ENCODE data around the gene KATNA1.
A peak's percentile ranks its signal among the peaks of the same experiment; 100 is the strongest.

KATNA1 gene

DNA sequence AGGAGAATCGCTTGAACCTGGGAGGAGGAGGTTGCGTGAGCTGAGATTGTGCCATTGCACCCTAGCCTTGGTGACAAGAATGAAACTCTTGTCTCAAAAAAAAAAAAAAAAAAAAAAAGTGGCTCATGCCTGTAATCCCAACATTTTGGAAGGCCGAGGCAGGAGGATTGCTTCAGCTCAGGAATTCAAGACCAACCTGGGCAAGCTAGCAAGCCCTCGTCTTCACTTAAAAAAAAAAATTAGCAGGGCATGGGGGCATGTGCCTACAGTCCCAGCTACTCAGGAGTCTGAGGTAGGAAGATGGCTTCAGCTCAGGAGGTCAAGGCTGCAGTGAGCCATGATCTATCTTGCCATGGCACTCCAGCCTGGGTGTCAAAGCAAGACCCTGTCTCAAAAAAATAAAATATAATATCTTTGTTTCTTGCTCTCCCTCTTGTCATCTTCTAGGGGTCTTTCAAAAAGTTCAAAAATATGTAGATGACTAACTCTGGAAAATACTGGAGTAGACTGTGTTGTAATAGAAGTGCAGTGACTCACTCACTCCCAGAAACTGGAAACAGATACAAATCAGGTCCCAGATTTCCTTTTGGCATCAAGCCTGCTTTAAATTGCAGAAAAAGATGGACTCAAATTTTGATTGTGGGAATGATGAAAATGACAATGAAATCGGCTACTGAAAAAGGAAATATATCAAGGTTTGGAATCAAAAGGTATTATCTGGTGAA lies 85.1 kb downstream of the KATNA1 start:
- DNase-seq (ENCODE audit: low read depth): no peak
- TF ChIP-seq, protein P1, sequence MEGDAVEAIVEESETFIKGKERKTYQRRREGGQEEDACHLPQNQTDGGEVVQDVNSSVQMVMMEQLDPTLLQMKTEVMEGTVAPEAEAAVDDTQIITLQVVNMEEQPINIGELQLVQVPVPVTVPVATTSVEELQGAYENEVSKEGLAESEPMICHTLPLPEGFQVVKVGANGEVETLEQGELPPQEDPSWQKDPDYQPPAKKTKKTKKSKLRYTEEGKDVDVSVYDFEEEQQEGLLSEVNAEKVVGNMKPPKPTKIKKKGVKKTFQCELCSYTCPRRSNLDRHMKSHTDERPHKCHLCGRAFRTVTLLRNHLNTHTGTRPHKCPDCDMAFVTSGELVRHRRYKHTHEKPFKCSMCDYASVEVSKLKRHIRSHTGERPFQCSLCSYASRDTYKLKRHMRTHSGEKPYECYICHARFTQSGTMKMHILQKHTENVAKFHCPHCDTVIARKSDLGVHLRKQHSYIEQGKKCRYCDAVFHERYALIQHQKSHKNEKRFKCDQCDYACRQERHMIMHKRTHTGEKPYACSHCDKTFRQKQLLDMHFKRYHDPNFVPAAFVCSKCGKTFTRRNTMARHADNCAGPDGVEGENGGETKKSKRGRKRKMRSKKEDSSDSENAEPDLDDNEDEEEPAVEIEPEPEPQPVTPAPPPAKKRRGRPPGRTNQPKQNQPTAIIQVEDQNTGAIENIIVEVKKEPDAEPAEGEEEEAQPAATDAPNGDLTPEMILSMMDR (conservative IDR thresholded peaks at IDR 0.05; ENCODE audit: low read depth, low read length): no peak
- no peak overlapping the region for H3K4me3 ChIP-seq (ENCODE audit: low read length)

DNA sequence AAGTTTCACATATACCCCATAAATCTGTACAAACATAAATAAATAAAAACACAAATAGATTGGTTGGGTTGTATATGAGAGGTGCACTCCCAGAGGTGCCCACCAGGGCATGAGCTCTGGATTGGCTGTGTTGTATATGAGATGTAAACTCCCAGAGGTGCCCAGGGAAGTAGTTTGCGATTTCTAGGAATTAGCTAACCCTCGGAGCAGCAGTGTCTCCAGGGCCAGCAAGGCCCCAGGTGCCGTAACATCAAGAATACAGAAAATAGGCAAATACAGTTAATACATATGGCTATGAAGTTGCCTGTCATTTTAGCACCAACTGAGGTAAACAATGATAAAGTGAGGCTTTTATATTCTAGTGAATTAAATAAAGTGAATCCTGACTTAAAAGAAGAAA lies 87.8 kb downstream of the KATNA1 start:
- no peak for DNase-seq (ENCODE audit: low read depth)
- no peak overlapping the region for H3K4me3 ChIP-seq (ENCODE audit: low read length)
- TF ChIP-seq, protein P1 (conservative IDR thresholded peaks at IDR 0.05; ENCODE audit: low read depth, low read length): peak; percentile 64

DNA sequence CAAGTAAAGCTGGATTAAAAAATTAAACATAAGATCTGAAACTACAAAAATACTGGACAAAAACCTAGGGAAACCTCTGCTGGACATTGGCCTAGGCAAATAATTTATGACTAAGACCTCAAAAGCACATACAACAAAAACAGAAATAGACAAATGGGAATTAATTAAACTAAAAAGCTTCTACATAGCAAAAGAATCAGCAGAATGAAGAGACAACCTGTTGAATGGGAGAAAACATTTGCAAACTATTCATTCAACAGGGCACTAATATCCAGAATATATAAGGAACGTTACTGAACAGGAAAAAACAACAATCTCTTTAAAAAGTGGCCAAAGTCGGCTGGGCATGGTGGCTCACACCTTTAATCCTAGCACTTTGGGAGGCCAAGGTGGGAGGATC lies 89.1 kb downstream of the KATNA1 start:
- TF ChIP-seq, protein P1 (conservative IDR thresholded peaks at IDR 0.05; ENCODE audit: low read depth, low read length): no peak
- no peak for DNase-seq (ENCODE audit: low read depth)
- H3K4me3 ChIP-seq (ENCODE audit: low read length): no peak overlapping the region

DNA sequence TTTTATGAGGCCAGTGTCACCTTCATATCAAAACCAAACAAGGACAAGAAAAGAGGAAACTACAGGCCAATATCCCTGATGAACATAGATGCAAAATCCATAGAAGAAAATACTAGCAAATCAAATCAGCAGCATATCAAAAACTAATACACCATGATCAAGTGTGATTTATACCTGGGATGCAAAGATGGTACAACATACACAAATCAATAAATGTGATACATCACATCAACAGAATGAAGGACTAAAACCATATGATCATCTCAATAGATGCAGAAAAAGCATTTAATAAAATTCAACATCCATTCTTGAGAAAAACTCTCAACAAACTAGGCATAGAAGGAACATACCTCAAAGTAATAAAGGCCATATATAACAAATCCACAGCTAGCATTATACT lies 90.5 kb downstream of the KATNA1 start:
- TF ChIP-seq, protein P1 (conservative IDR thresholded peaks at IDR 0.05; ENCODE audit: low read depth, low read length): no peak
- DNase-seq (ENCODE audit: low read depth): no peak
- no peak overlapping the region for H3K4me3 ChIP-seq (ENCODE audit: low read length)

DNA sequence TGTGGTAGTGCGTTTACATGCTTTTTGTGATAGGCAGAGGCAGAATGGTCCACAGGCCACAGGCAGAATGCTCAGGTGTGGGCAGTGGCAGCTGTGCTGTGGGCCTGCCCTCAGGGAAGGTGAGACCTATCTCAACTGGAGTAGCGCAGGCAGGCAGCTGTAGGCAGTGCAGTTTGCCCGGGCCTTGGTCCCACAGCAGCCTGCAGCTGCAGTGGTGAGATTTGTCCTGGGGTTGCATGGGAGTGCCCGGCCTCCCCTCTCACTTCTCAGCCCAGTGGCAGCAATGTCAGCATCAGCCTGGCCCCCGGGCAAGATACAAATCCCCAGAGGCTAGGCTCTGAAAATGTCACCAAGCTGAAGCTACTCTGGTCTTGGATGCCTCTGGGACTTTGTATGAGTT lies 96.6 kb downstream of the KATNA1 start:
- H3K4me3 ChIP-seq (ENCODE audit: low read length): no peak overlapping the region
- DNase-seq (ENCODE audit: low read depth): no peak
- TF ChIP-seq, protein P1 (conservative IDR thresholded peaks at IDR 0.05; ENCODE audit: low read depth, low read length): no peak

DNA sequence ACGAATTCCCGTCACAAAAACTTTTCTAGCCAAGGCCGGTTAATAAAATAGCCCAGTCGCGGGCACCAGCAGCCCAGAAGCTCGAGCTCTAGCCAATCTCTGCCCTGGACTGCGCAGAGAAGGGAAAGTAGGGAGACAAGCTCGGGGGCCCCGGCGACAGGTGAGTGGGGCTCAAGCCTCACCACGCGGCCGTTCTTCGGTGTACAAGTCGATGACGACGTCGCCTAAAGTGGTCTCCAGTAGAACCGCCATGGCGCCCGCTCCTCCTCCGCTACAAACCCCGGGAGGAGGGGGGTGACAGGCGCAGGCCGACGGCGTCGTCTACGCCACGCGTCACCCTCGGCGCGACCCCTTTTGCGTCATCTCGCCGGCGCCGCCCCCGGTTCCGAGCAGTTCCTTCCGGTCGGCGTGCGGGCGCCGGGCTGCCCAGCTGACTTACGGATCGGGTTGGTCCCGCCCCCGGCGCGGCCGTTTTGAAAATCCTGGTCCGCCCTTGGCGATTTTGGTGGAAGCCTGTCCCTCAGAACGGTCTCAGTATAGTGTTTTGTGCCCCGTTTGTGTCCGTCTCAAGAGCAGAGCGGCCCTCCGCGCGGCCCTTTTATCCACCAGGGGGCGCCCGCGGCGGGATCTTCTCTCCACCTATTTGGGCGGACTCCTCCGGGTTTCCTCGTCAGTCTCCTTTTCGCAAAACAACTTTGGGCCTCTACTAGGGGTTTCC lies 102.6 kb downstream of the KATNA1 start, which contains the start of gene PPIL4:
PPIL4 (minus strand) TSS at position 290 of the 718 bp plus-strand sequence; CDS start at position 252, 38 bp downstream.
- peak within 1 kb of the TSS; percentile 100 for H3K4me3 ChIP-seq (ENCODE audit: low read length)
- TF ChIP-seq, protein P1 (conservative IDR thresholded peaks at IDR 0.05; ENCODE audit: low read depth, low read length): peak; percentile 86
- DNase-seq (ENCODE audit: low read depth): peak; percentile 75

Measured in retinal pigment epithelial cell (primary cell).